Fibroblast of lung (primary cell): Measurements from ENCODE around the gene NUAK2. TPM values are rescaled to one million over a fixed set of nuclear protein-coding genes. Genes with fewer than 3 reads are reported as not detected.
A peak's percentile ranks its signal among the peaks of the same experiment; 100 is the strongest.
"Not testable (repeated sequence)": the region's sequence is repeated elsewhere in the genome, so short reads cannot be mapped to it uniquely, and the experiment has no call there.

Experiments
- DNase-seq, 2 donors: peaks; one replicate each; pipeline versions ENCODE4 v3.0.0 to v3.0.0-alpha.2; 2010; ENCODE audit warnings: low read depth in 2 of 2
- H2AFZ ChIP-seq: 2 replicates; pipeline ENCODE4 v1.5.1; 2012; ENCODE audit warnings: low read length, control low read depth, inconsistent platforms
- H3K27ac ChIP-seq: 2 replicates; pipeline ENCODE4 v1.5.1; 2011; ENCODE audit warnings: low read length, control low read depth; ENCODE audit not compliant: insufficient read depth
- H3K27me3 ChIP-seq: 2 replicates; pipeline ENCODE4 v1.5.1; 2011; ENCODE audit warnings: mild to moderate bottlenecking, low read length; ENCODE audit not compliant: control insufficient read depth, insufficient read depth
- H3K36me3 ChIP-seq: 2 replicates; pipeline ENCODE4 v1.5.1; 2011; ENCODE audit warnings: low read length; ENCODE audit not compliant: control insufficient read depth, insufficient read depth
- H3K4me1 ChIP-seq: 2 replicates; pipeline ENCODE4 v1.5.1; 2011; ENCODE audit warnings: low read length; ENCODE audit not compliant: control insufficient read depth, insufficient read depth; ENCODE audit errors: extremely low read depth
- H3K4me2 ChIP-seq: 2 replicates; pipeline ENCODE4 v1.5.1; 2011; ENCODE audit warnings: low read length, control low read depth; ENCODE audit not compliant: insufficient read depth; ENCODE audit errors: extremely low read depth
- H3K4me3 ChIP-seq, 4 experiments: fragments of 200-600 bp in 1 of 4; sonication (generic) in 1 of 4; replicated peaks in 1 of 4; 2 replicates each; pipeline ENCODE4 v1.5.1; 2011 to 2016; ENCODE audit warnings: low read length in 4 of 4, low read depth in 3 of 4, mild to moderate bottlenecking in 3 of 4, control low read depth in 2 of 4, inconsistent platforms in 1 of 4, mixed read lengths in 1 of 4; ENCODE audit not compliant: insufficient read depth in 1 of 4; ENCODE audit errors: control extremely low read depth in 1 of 4
- H3K79me2 ChIP-seq: 2 replicates; pipeline ENCODE4 v1.5.1; 2012; ENCODE audit warnings: mild to moderate bottlenecking, low read length, inconsistent platforms; ENCODE audit not compliant: control insufficient read depth, insufficient read depth
- H3K9ac ChIP-seq: 2 replicates; pipeline ENCODE4 v1.5.1; 2011; ENCODE audit warnings: mild to moderate bottlenecking, low read length, control low read depth; ENCODE audit not compliant: insufficient read depth
- H3K9me3 ChIP-seq: 2 replicates; pipeline ENCODE4 v1.5.1; 2012; ENCODE audit warnings: low read depth, low read length; ENCODE audit not compliant: control insufficient read depth, insufficient read depth
- H4K20me1 ChIP-seq: 2 replicates; pipeline ENCODE4 v1.5.1; 2011; ENCODE audit warnings: low read length; ENCODE audit not compliant: control insufficient read depth, insufficient read depth; ENCODE audit errors: extremely low read depth
- CTCF ChIP-seq, 2 donors: IDR thresholded peaks in 1 of 2; conservative IDR thresholded peaks in 1 of 2; 1 replicate in 1 of 2; 2 replicates in 1 of 2; pipeline ENCODE4 v1.5.1; 2011 to 2012; ENCODE audit warnings: low read length in 2 of 2, control low read depth in 1 of 2, inconsistent platforms in 1 of 2, low read depth in 1 of 2, mild to moderate bottlenecking in 1 of 2
- EZH2 ChIP-seq: IDR thresholded peaks from 2 replicates; pipeline ENCODE4 v1.5.1; 2012; ENCODE audit warnings: low read length, control low read depth, mild to moderate bottlenecking; ENCODE audit errors: missing control alignments
- polyA plus RNA-seq, 2 donors: library from polyadenylated mRNA; depleted of rRNA in 1 of 2; stranded (reverse) in 1 of 2; unstranded in 1 of 2; fragments of >200 nt; gene quantifications; 2 replicates each; pipeline ENCODE4 v1.2.1, GENCODE V29; 2011 to 2012; ENCODE audit warnings: missing spikeins in 1 of 2
- total RNA-seq: library from RNA; depleted of rRNA; stranded (reverse); fragments of >200 nt; gene quantifications from 2 replicates; pipeline ENCODE4 v1.2.1, GENCODE V29; 2014

NUAK2 gene
- total and polyA plus RNA-seq, 2 donors (not counting 1 experiment from before 2014, with no cell fraction given), result 1.7 to 4.9 TPM

GRCh38 chr1:205300149-205300548, 21.4 kb downstream of the NUAK2 start:
- Histone ChIP-seq H4K20me1 (no peaks in the 10 kb centered on the region), H3K27ac (peak overlapping the region; percentile 56)

GRCh38 chr1:205298191-205298994, 23.2 kb downstream of the NUAK2 start:
- Histone ChIP-seq H3K79me2 (no peaks in the 10 kb centered on the region), H3K4me3 (no peak overlapping the region), H3K27ac (peak overlapping the region; percentile 95), H3K9me3 (no peaks in the 10 kb centered on the region), H4K20me1 (no peaks in the 10 kb centered on the region), H3K27me3 (no peaks in the 10 kb centered on the region), H3K36me3 (peaks cover 4% of the 10 kb centered on the region), H3K9ac (peak overlapping the region; percentile 43), H3K4me1 (peaks cover 47% of the 10 kb centered on the region), H3K4me2 (peak overlapping the region; percentile 47), H2AFZ (peak overlapping the region; percentile 24)
- no peak for TF ChIP-seq CTCF (conservative IDR thresholded peaks at IDR 0.05 in 1 of 2, IDR thresholded peaks at IDR 0.05 in 1 of 2; ENCODE audit: low read depth in 1 of 2, low read length in 2 of 2)
- TF ChIP-seq EZH2, result no peak
- peak; percentile 86 to 98 for DNase-seq

More at GRCh38 chr1:205300149-205300548, 21.4 kb downstream of the NUAK2 start:
- Histone ChIP-seq H3K79me2 (no peaks in the 10 kb centered on the region), H3K9me3 (no peaks in the 10 kb centered on the region), H3K4me2 (no peak overlapping the region), H3K27me3 (no peaks in the 10 kb centered on the region), H2AFZ (no peak overlapping the region), H3K4me1 (peaks cover 31% of the 10 kb centered on the region), H3K9ac (no peak overlapping the region), H3K36me3 (peaks cover 15% of the 10 kb centered on the region), H3K4me3 (no peak overlapping the region)
- no peak for DNase-seq
- no peak for TF ChIP-seq CTCF (conservative IDR thresholded peaks at IDR 0.05 in 1 of 2, IDR thresholded peaks at IDR 0.05 in 1 of 2; ENCODE audit: low read depth in 1 of 2, low read length in 2 of 2)
- no peak for TF ChIP-seq EZH2

- DNase-seq, result peak in 1 of 2 donors; percentile 36
- H3K9ac ChIP-seq, H3K4me3 ChIP-seq, H3K27me3 ChIP-seq, H4K20me1 ChIP-seq, H3K79me2 ChIP-seq, H2AFZ ChIP-seq, H3K4me2 ChIP-seq, H3K9me3 ChIP-seq, H3K36me3 ChIP-seq: not testable (repeated sequence)
- peak overlapping the region; percentile 95 for H3K27ac ChIP-seq
- peaks cover 49% of the 10 kb centered on the region for H3K4me1 ChIP-seq
Measured at GRCh38 chr1:205297546-205298177, 23.9 kb downstream of the NUAK2 start.
